ENCODE measurements around the gene PSMC5. TPM values are rescaled to one million over a fixed set of nuclear protein-coding genes. Genes with fewer than 3 reads are reported as not detected.
A peak's percentile ranks its signal among the peaks of the same experiment; 100 is the strongest.

PSMC5 gene
- total RNA-seq, 1 donor from 2014 or later = 49.6 TPM

DNA sequence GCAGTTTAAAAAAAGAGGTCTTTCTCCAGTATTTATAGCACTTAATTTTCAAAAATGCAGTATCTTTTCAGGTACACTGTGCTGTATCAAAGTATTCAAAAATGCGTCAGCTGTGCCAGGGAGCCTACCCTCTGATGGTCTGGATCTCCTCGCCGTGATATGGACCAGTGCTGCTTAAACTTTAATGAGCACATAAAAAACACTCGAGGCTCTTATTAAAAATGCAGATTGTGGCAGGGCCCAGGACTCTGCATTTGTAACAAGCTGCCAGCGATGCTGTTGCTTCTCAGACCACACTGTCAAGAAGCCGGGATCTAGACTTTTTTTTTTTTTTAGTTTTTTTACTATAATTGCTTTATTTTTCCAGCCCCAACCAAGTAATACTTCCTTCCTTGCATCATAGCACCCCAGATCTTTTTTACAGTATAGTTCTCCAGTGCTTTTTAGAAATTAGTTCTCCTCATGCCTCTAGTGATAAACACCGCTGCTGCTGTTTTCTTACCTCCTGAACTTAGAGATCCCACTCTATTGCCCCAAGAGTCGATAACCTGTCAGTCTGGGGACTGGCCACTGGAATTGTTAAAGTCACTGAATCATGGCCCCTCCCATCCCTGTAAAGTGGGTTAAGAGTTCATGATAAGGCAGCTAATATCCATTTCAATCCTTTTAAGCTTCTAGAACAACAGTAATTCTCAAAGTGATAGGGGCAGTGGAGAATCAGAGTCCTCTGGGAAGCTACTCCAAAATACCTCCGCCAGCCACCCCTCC is 16.9 kb downstream of the PSMC5 start:
- H2AFZ ChIP-seq (replicated peaks) = no peak overlapping the region
- peaks cover 8% of the 10 kb centered on the region for H3K9me3 Mint-ChIP-seq

DNA sequence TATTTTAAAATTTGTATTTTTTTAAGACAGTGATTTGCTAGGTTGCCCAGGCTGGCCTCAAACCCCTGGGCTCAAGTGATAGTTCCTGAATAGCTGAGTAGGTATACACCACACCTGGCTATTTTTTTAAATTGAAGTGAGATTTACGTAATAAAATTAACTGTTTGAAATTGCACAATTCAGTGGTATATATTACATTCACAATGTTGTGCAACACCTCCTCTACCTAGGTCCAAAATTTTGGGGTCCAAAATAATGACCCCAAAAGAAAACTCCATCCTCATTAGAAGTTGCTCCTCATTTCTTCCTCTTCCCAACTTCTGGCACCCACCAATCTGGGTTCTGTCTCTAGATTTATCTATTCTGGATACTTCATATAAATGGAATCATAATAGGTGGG is 18.3 kb downstream of the PSMC5 start:
- no peak overlapping the region for H3K9ac ChIP-seq
- H3K27me3 Mint-ChIP-seq (ENCODE audit: insufficient read depth, low read depth) = peaks cover 12% of the 10 kb centered on the region
- no peaks in the 10 kb centered on the region for H3K36me3 Mint-ChIP-seq
- peaks cover 7% of the 10 kb centered on the region for H3K4me1 ChIP-seq
- peaks cover 59% of the 10 kb centered on the region for H3K27me3 ChIP-seq
- H2AFZ ChIP-seq (replicated peaks) = no peak overlapping the region
- no peak overlapping the region for H3K4me3 ChIP-seq
- TF ChIP-seq, protein P1, sequence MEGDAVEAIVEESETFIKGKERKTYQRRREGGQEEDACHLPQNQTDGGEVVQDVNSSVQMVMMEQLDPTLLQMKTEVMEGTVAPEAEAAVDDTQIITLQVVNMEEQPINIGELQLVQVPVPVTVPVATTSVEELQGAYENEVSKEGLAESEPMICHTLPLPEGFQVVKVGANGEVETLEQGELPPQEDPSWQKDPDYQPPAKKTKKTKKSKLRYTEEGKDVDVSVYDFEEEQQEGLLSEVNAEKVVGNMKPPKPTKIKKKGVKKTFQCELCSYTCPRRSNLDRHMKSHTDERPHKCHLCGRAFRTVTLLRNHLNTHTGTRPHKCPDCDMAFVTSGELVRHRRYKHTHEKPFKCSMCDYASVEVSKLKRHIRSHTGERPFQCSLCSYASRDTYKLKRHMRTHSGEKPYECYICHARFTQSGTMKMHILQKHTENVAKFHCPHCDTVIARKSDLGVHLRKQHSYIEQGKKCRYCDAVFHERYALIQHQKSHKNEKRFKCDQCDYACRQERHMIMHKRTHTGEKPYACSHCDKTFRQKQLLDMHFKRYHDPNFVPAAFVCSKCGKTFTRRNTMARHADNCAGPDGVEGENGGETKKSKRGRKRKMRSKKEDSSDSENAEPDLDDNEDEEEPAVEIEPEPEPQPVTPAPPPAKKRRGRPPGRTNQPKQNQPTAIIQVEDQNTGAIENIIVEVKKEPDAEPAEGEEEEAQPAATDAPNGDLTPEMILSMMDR (IDR thresholded peaks at IDR 0.05) = no peak
- no peak for TF ChIP-seq EZH2 (IDR thresholded peaks at IDR 0.05)
- peaks cover 23% of the 10 kb centered on the region for H3F3A ChIP-seq (ENCODE audit: low read depth)
- no peak overlapping the region for H3K4me2 ChIP-seq
- peaks cover 10% of the 10 kb centered on the region for H3K9me3 Mint-ChIP-seq
- peaks cover 13% of the 10 kb centered on the region for H4K20me1 ChIP-seq (ENCODE audit: low read depth)
- DNase-seq (ENCODE audit: low spot score) = no peak
- H3K27ac ChIP-seq = no peak overlapping the region
- no peak overlapping the region for H3K27ac Mint-ChIP-seq
- H3K36me3 ChIP-seq = no peaks in the 10 kb centered on the region
- no peak overlapping the region for H3K4me3 Mint-ChIP-seq
- no peaks in the 10 kb centered on the region for H3K9me3 ChIP-seq (ENCODE audit: low read depth)
- H3K79me2 ChIP-seq (ENCODE audit: low read depth) = peaks cover 14% of the 10 kb centered on the region
- peaks cover 20% of the 10 kb centered on the region for H3K4me1 Mint-ChIP-seq

More for the DNA sequence above, 16.9 kb downstream of the PSMC5 start:
- peaks cover 6% of the 10 kb centered on the region for H3K27me3 Mint-ChIP-seq (ENCODE audit: insufficient read depth, low read depth)
- no peak overlapping the region for H3K27ac ChIP-seq
- H3K9ac ChIP-seq = no peak overlapping the region
- H3K4me1 Mint-ChIP-seq = peaks cover 23% of the 10 kb centered on the region
- peak overlapping the region; percentile 70 for H3K4me2 ChIP-seq
- peaks cover 19% of the 10 kb centered on the region for H4K20me1 ChIP-seq (ENCODE audit: low read depth)
- TF ChIP-seq EZH2 (IDR thresholded peaks at IDR 0.05) (no peak), EZH2phosphoT487 (IDR thresholded peaks at IDR 0.05) (no peak)
- no peaks in the 10 kb centered on the region for H3K9me3 ChIP-seq (ENCODE audit: low read depth)
- H3F3A ChIP-seq (ENCODE audit: low read depth) = peaks cover 24% of the 10 kb centered on the region
- no peak for DNase-seq (ENCODE audit: low spot score)
- H3K4me3 ChIP-seq = no peak overlapping the region
- peaks cover 28% of the 10 kb centered on the region for H3K79me2 ChIP-seq (ENCODE audit: low read depth)
- H3K27me3 ChIP-seq = peaks cover 50% of the 10 kb centered on the region
- H3K36me3 Mint-ChIP-seq = no peaks in the 10 kb centered on the region
- no peak overlapping the region for H3K27ac Mint-ChIP-seq
- H3K36me3 ChIP-seq = no peaks in the 10 kb centered on the region
- H3K4me3 Mint-ChIP-seq = peak overlapping the region; percentile 86
- peaks cover 14% of the 10 kb centered on the region for H3K4me1 ChIP-seq

DNA sequence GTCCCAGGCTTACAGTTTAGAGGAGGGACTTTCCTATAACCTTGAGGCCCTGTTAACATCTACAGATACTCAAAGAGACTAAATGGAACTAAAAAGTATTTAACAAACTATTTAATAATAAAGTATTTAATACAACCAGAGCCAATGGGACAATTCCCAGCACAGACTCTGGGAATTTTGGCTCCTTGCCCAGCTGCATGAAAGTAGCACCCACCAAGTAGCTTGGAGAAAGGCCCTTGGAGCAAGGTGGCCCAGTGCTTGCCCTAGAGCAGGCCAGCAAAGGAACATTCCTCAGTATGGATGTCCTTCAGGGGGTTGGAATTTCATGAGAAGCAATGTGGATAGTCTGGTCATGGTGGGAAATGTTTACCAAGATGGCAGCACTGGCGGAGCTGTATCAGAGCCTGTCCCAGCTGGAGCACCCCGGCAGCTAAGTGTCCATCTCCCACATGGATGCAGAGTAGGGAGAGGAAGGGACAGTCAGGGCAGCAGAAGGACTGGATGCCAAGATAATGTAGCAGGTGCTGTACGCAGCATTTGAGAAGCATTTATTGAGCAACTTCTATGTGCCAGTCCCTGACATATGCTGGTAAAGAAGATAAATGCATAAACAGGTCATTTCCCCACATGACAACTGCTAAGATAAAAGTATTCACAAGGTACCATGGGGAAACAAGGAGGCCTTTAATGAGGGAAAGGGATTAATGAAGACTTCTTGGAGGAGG is 20.5 kb downstream of the PSMC5 start:
- Histone ChIP-seq H3K4me1 (no peaks in the 10 kb centered on the region), H3K9ac (no peak overlapping the region), H4K20me1 (ENCODE audit: low read depth) (no peaks in the 10 kb centered on the region), H3K9me3 (ENCODE audit: low read depth) (no peaks in the 10 kb centered on the region), H3K27me3 (peaks cover 59% of the 10 kb centered on the region), H3K4me3 (no peak overlapping the region), H3F3A (ENCODE audit: low read depth) (peaks cover 15% of the 10 kb centered on the region), H3K4me2 (no peak overlapping the region), H2AFZ (replicated peaks) (no peak overlapping the region), H3K36me3 (no peaks in the 10 kb centered on the region), H3K79me2 (ENCODE audit: low read depth) (no peaks in the 10 kb centered on the region), H3K27ac (no peak overlapping the region)
- DNase-seq (ENCODE audit: low spot score) = no peak
- H3K4me3 Mint-ChIP-seq = peak overlapping the region; percentile 28
- peaks cover 10% of the 10 kb centered on the region for H3K9me3 Mint-ChIP-seq
- H3K27ac Mint-ChIP-seq = no peak overlapping the region
- no peaks in the 10 kb centered on the region for H3K36me3 Mint-ChIP-seq
- peaks cover 10% of the 10 kb centered on the region for H3K4me1 Mint-ChIP-seq
- peaks cover 12% of the 10 kb centered on the region for H3K27me3 Mint-ChIP-seq (ENCODE audit: insufficient read depth, low read depth)
- TF ChIP-seq, protein P1 (IDR thresholded peaks at IDR 0.05) = no peak
- no peak for TF ChIP-seq EZH2phosphoT487 (IDR thresholded peaks at IDR 0.05)
- no peak for TF ChIP-seq EZH2 (IDR thresholded peaks at IDR 0.05)
